Stimulated activated naive CD4-positive, alpha-beta T cell (primary cell): ENCODE results near the gene TAX1BP3.
"Not testable (repeated sequence)": the region's sequence is repeated elsewhere in the genome, so short reads cannot be mapped to it uniquely, and the experiment has no call there.

Experiments used
- DNase-seq, 6 experiments: peaks; one replicate each; lab custom pipeline; 2025; lab: John Stamatoyannopoulos, UW

The TAX1BP3 gene

GRCh38 chr17:3668279-3669084, at the start of gene TAX1BP3, which contains the start of gene EMC6:
TAX1BP3 (minus strand) TSS chr17:3668578; CDS start chr17:3668526, 52 bp downstream.
EMC6 (plus strand) TSS chr17:3668812; CDS start chr17:3669147, 335 bp downstream.
- peak; percentile 97 to 99 (median 98) for DNase-seq

GRCh38 chr17:3715296-3715695, 46.9 kb upstream of the TAX1BP3 start:
- no peak for DNase-seq

- no peak for DNase-seq
Observed at GRCh38 chr17:3712811-3713463, 44.6 kb upstream of the TAX1BP3 start.

- DNase-seq: peak; percentile 17 to 80 (median 72)
Observed at GRCh38 chr17:3710951-3711383, 42.6 kb upstream of the TAX1BP3 start.

GRCh38 chr17:3708366-3708765, 40.0 kb upstream of the TAX1BP3 start:
- no peak for DNase-seq

- not testable (repeated sequence) for DNase-seq
Observed at GRCh38 chr17:3705718-3705984, 37.3 kb upstream of the TAX1BP3 start.

- DNase-seq: no peak
Observed at GRCh38 chr17:3704931-3705717, 36.7 kb upstream of the TAX1BP3 start.

GRCh38 chr17:3702041-3702539, 33.7 kb upstream of the TAX1BP3 start:
- DNase-seq: not testable (repeated sequence)

- no peak for DNase-seq
Observed at GRCh38 chr17:3699951-3700350, 31.6 kb upstream of the TAX1BP3 start.

GRCh38 chr17:3698139-3698538, 29.8 kb upstream of the TAX1BP3 start:
- no peak for DNase-seq

GRCh38 chr17:3697103-3697476, 28.7 kb upstream of the TAX1BP3 start:
- DNase-seq: no peak

- peak in 4 of 6 experiments; percentile 15 to 41 (median 21) for DNase-seq
Observed at GRCh38 chr17:3695723-3696411, 27.5 kb upstream of the TAX1BP3 start, which contains the start of gene P2RX5. P2RX5 (minus strand) TSS chr17:3696155; CDS start chr17:3696005, 150 bp downstream.

GRCh38 chr17:3695129-3695722, 26.8 kb upstream of the TAX1BP3 start:
- no peak for DNase-seq

- DNase-seq: no peak
Observed at GRCh38 chr17:3693829-3694231, 25.5 kb upstream of the TAX1BP3 start.

- no peak for DNase-seq
Observed at GRCh38 chr17:3693141-3693540, 24.8 kb upstream of the TAX1BP3 start.

- no peak for DNase-seq
Observed at GRCh38 chr17:3692346-3692745, 24.0 kb upstream of the TAX1BP3 start.

- DNase-seq: no peak
Observed at GRCh38 chr17:3691617-3692067, 23.3 kb upstream of the TAX1BP3 start.

GRCh38 chr17:3690094-3690715, 21.8 kb upstream of the TAX1BP3 start:
- DNase-seq: no peak

- DNase-seq: no peak
Observed at GRCh38 chr17:3689262-3690093, 21.1 kb upstream of the TAX1BP3 start.

GRCh38 chr17:3688852-3689261, 20.5 kb upstream of the TAX1BP3 start:
- no peak for DNase-seq
